Panc1 (cell line): Measurements from ENCODE around the gene HNRNPK. TPM values are rescaled to one million over a fixed set of nuclear protein-coding genes. Genes with fewer than 3 reads are reported as not detected.

Experiments
- ATAC-seq: fragments of 200-7000 bp; cut with Tn5 transposase; 2 replicates; pipeline ENCODE4 v1.9.1; 2020; ENCODE audit warnings: mild to moderate bottlenecking, moderate library complexity
- BruUV-seq: library from RNA; stranded (reverse); fragments of 400-500 nt; replicated peaks from 2 replicates; lab custom pipeline; 2021; lab: Mats Ljungman, UMichigan
- CTCF ChIA-PET: fragments of 300-600 bp; sonication (Branson Sonifier 250); formaldehyde crosslinking; loops from one replicate; lab custom pipeline; 2022; ENCODE audit warnings: antibody characterized with exemption; lab: Charles Lee
- POLR2A ChIA-PET: fragments of 300-600 bp; sonication (Branson Sonifier 250); formaldehyde crosslinking; loops from one replicate; lab custom pipeline; 2022; ENCODE audit warnings: antibody characterized with exemption; lab: Charles Lee
- DNase-seq: peaks from one replicate; pipeline ENCODE4 v3.0.0-alpha.2; 2010; ENCODE audit warnings: low read depth, low spot score
- H3K27ac ChIP-seq: 2 replicates; pipeline ENCODE4 v1.5.1; 2011; ENCODE audit warnings: mild to moderate bottlenecking, low read length, inconsistent platforms
- H3K27me3 ChIP-seq: fragments of 200-500 bp; sonication (Bioruptor generic); 2 replicates; pipeline ENCODE4 v1.6.0; 2014; ENCODE audit warnings: low read length, inconsistent platforms; ENCODE audit not compliant: control insufficient read depth, insufficient read depth
- H3K36me3 ChIP-seq: fragments of 200-500 bp; sonication (Bioruptor generic); 2 replicates; pipeline ENCODE4 v1.5.1; 2014; ENCODE audit warnings: inconsistent platforms, mild to moderate bottlenecking, low read length, moderate library complexity; ENCODE audit not compliant: control insufficient read depth, insufficient read depth
- H3K4me1 ChIP-seq: 2 replicates; pipeline ENCODE4 v1.5.1; 2011; ENCODE audit warnings: inconsistent platforms, mild to moderate bottlenecking, low read length, moderate library complexity; ENCODE audit not compliant: control insufficient read depth, insufficient read depth
- H3K4me3 ChIP-seq, 2 experiments: 2 replicates each; pipeline ENCODE4 v1.5.1; 2011 to 2012; ENCODE audit warnings: low read depth in 2 of 2, low read length in 2 of 2, mild to moderate bottlenecking in 2 of 2, inconsistent platforms in 1 of 2, moderate library complexity in 1 of 2
- H3K9me3 ChIP-seq: fragments of 200-500 bp; sonication (Bioruptor generic); 2 replicates; pipeline ENCODE4 v1.5.1; 2014; ENCODE audit warnings: low read depth, mild to moderate bottlenecking, inconsistent platforms, low read length, moderate library complexity; ENCODE audit not compliant: control insufficient read depth, insufficient read depth
- POLR2AphosphoS5 ChIP-seq: IDR thresholded peaks from 2 replicates; pipeline ENCODE4 v1.6.1; 2012; ENCODE audit warnings: mild to moderate bottlenecking, low read depth, low read length, moderate library complexity
- REST ChIP-seq, 2 experiments: IDR thresholded peaks; 2 replicates each; pipeline ENCODE4 v1.6.1; 2011 to 2012; ENCODE audit warnings: low read depth in 2 of 2, control low read depth in 1 of 2, low read length in 1 of 2, mild to moderate bottlenecking in 1 of 2, moderate library complexity in 1 of 2; ENCODE audit not compliant: insufficient read depth in 1 of 2
- SIN3A ChIP-seq: IDR thresholded peaks from 2 replicates; pipeline ENCODE4 v1.6.1; 2012; ENCODE audit warnings: low read depth, mild to moderate bottlenecking, low read length, moderate library complexity, borderline replicate concordance; ENCODE audit not compliant: insufficient read depth
- TCF7L2 ChIP-seq: IDR thresholded peaks from 2 replicates; pipeline ENCODE4 v1.6.1; 2011; ENCODE audit warnings: mild to moderate bottlenecking, low read depth, low read length, inconsistent platforms
- in situ Hi-C: cut with HindIII; loops from 2 replicates; pipeline ENCODE4 v1.10.0; 2016; ENCODE audit warnings: low sequenced_read_pairs, low pct_unique_long_range_greater_than_20kb
- intact Hi-C: fragments of 100-400 bp; cut with micrococcal nuclease; formaldehyde crosslinking; loops from one replicate; pipeline ENCODE4 v1.10.0; 2022; ENCODE audit not compliant: unreplicated experiment
- total RNA-seq: library from RNA; stranded (reverse); gene quantifications from one replicate; pipeline ENCODE4 v1.2.1, GENCODE V29; 2021; ENCODE audit not compliant: unreplicated experiment
- TF ChIP-seq, protein P1 (sequence below): fragments of 450-650 bp; IDR thresholded peaks from 2 replicates; pipeline ENCODE4 v1.5.1; 2017; ENCODE audit warnings: mild to moderate bottlenecking

Gene HNRNPK
- total RNA-seq, 1 experiment from 2014 or later = 495 TPM

DNA sequence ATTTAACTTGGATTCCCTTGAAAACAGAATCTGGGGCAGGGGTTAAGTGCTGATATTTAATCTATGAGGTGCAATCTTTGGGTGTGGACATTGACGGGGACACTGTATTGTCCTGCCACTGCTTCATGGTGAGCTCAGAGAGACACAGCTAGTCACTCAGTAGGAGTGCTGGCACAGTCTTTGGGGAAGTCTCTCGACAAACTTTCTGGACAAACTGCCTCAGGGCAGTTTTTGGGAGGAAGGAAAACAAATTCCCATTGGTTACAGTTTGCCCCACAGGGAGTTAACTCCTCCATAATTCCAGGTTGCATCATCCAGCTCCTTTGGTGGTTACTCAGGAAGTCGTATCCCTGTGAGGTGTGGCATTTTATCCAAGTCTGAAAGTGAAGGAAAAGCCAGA lies 17.9 kb downstream of the HNRNPK start:
- no peak for ATAC-seq
- in situ Hi-C loops (no loop called here), intact Hi-C loops (no loop called here)
- ChIA-PET CTCF (no interaction called here), POLR2A (no interaction called here)
- H3K27ac ChIP-seq = peak overlapping the region; percentile 61; the same call in 1 of the 2 replicates
- no peaks in the 10 kb centered on the region for H3K9me3 ChIP-seq
- DNase-seq = no peak
- H3K4me1 ChIP-seq = peaks cover 6% of the 10 kb centered on the region
- H3K27me3 ChIP-seq = no peaks in the 10 kb centered on the region
- TF ChIP-seq SIN3A (no peak), REST (IDR thresholded peaks at IDR 0.05; ENCODE audit: insufficient read depth in 1 of 2, low read depth in 2 of 2, low read length in 1 of 2) (no peak), POLR2AphosphoS5 (no peak), TCF7L2 (no peak)
- TF ChIP-seq, protein P1, sequence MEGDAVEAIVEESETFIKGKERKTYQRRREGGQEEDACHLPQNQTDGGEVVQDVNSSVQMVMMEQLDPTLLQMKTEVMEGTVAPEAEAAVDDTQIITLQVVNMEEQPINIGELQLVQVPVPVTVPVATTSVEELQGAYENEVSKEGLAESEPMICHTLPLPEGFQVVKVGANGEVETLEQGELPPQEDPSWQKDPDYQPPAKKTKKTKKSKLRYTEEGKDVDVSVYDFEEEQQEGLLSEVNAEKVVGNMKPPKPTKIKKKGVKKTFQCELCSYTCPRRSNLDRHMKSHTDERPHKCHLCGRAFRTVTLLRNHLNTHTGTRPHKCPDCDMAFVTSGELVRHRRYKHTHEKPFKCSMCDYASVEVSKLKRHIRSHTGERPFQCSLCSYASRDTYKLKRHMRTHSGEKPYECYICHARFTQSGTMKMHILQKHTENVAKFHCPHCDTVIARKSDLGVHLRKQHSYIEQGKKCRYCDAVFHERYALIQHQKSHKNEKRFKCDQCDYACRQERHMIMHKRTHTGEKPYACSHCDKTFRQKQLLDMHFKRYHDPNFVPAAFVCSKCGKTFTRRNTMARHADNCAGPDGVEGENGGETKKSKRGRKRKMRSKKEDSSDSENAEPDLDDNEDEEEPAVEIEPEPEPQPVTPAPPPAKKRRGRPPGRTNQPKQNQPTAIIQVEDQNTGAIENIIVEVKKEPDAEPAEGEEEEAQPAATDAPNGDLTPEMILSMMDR = no peak
- no peak overlapping the region for H3K4me3 ChIP-seq
- no TSS peak for BruUV-seq
- no peaks in the 10 kb centered on the region; the same call in 1 of the 2 replicates for H3K36me3 ChIP-seq

DNA sequence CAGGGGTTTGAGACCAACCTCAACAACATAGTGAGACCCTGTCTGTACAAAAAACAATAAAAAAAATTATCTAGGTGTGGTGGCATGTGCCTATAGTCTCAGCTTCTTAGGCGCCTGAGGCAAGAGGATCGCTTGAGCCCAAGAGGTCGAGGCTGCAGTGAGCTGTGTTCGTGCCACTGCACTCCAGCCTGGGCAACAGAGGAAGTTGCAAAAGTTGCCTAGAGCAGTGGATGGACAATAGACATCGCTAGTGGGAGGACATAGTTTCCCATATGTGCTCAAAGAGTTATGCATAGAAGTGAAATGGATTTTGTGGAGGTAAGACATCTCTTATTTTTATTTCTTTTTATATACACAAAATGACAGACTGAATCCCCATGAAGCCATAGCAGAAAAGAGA lies 19.0 kb downstream of the HNRNPK start:
- no TSS peak for BruUV-seq
- CTCF ChIA-PET = no interaction called here
- no peaks in the 10 kb centered on the region for H3K9me3 ChIP-seq

More for the DNA sequence above, 19.0 kb downstream of the HNRNPK start:
- no peak for TF ChIP-seq TCF7L2
- no peak for TF ChIP-seq POLR2AphosphoS5
- no peak for TF ChIP-seq REST (IDR thresholded peaks at IDR 0.05; ENCODE audit: insufficient read depth in 1 of 2, low read depth in 2 of 2, low read length in 1 of 2)
- no peak for TF ChIP-seq SIN3A
- TF ChIP-seq, protein P1 = no peak
- DNase-seq (no peak), ATAC-seq (no peak)
- in situ Hi-C loops = no loop called here
- H3K36me3 ChIP-seq = no peaks in the 10 kb centered on the region
- no peak overlapping the region for H3K27ac ChIP-seq
- POLR2A ChIA-PET = no interaction called here
- H3K4me1 ChIP-seq = peaks cover 6% of the 10 kb centered on the region
- no peaks in the 10 kb centered on the region for H3K27me3 ChIP-seq
- H3K4me3 ChIP-seq = no peak overlapping the region
- intact Hi-C loops = no loop called here
